Cardiac muscle cell (in vitro differentiated cells and primary cell): ENCODE results near the gene JAKMIP1. TPM values are rescaled to one million over a fixed set of nuclear protein-coding genes. Genes with fewer than 3 reads are reported as not detected.

Experiments
- DNase-seq, 2 donors: peaks; one replicate each; pipeline versions ENCODE4 v3.0.0 to v3.0.0-alpha.2; 2010 to 2017; ENCODE audit warnings: low read depth in 1 of 2, low spot score in 1 of 2
- H3K27ac ChIP-seq: fragments of 200-600 bp; sonication (generic); 2 replicates; pipeline ENCODE4 v1.5.1; 2016
- H3K27me3 ChIP-seq: fragments of 200-600 bp; sonication (generic); 2 replicates; pipeline ENCODE4 v1.6.0; 2016; ENCODE audit warnings: control low read depth
- H3K36me3 ChIP-seq: fragments of 200-600 bp; sonication (generic); 2 replicates; pipeline ENCODE4 v1.5.1; 2016; ENCODE audit warnings: control low read depth
- H3K4me1 ChIP-seq: fragments of 200-600 bp; sonication (generic); 2 replicates; pipeline ENCODE4 v1.8.1; 2017; ENCODE audit warnings: low read depth, mild to moderate bottlenecking, mixed run types
- H3K4me3 ChIP-seq: fragments of 200-600 bp; sonication (generic); 2 replicates; pipeline ENCODE4 v1.5.1; 2016; ENCODE audit warnings: mild to moderate bottlenecking
- H3K9me3 ChIP-seq: fragments of 200-600 bp; sonication (generic); 2 replicates; pipeline ENCODE4 v1.5.1; 2017; ENCODE audit warnings: low read depth, mild to moderate bottlenecking, control low read depth
- CTCF ChIP-seq: IDR thresholded peaks from 2 replicates; pipeline ENCODE4 v1.5.1; 2012; ENCODE audit warnings: low read depth, mild to moderate bottlenecking, low read length
- polyA plus RNA-seq: library from polyadenylated mRNA; unstranded; fragments of >200 nt; fragmentation: Nextera tagmentation; extraction: Ambion mirVana; gene quantifications from 2 replicates; pipeline ENCODE4 v1.2.1, GENCODE V29; 2016
- total RNA-seq: library from RNA; depleted of rRNA; stranded (reverse); fragments of >200 nt; gene quantifications from 2 replicates; pipeline ENCODE4 v1.2.3, GENCODE V29; 2016

JAKMIP1 gene
- total and polyA plus RNA-seq, 2 experiments from 2014 or later: 0.68 to 1.2 TPM

GRCh38 chr4:6048537-6048936 lies 151.8 kb downstream of the JAKMIP1 start:
- no peak for DNase-seq
- TF ChIP-seq CTCF: no peak
- Histone ChIP-seq H3K4me3 (no peak overlapping the region), H3K27me3 (no peaks in the 10 kb centered on the region), H3K27ac (no peak overlapping the region), H3K4me1 (no peaks in the 10 kb centered on the region), H3K9me3 (no peaks in the 10 kb centered on the region), H3K36me3 (no peaks in the 10 kb centered on the region)

- Histone ChIP-seq H3K27ac (no peak overlapping the region), H3K27me3 (no peaks in the 10 kb centered on the region), H3K36me3 (no peaks in the 10 kb centered on the region), H3K4me1 (no peaks in the 10 kb centered on the region), H3K9me3 (no peaks in the 10 kb centered on the region), H3K4me3 (no peak overlapping the region)
- no peak for TF ChIP-seq CTCF
- DNase-seq: no peak
These were observed 153.1 kb downstream of the JAKMIP1 start for GRCh38 chr4:6047130-6047673.

- no peak for DNase-seq
- Histone ChIP-seq H3K36me3 (no peaks in the 10 kb centered on the region), H3K27me3 (no peaks in the 10 kb centered on the region), H3K4me3 (no peak overlapping the region), H3K27ac (no peak overlapping the region), H3K9me3 (no peaks in the 10 kb centered on the region), H3K4me1 (no peaks in the 10 kb centered on the region)
- no peak for TF ChIP-seq CTCF
These were observed 153.7 kb downstream of the JAKMIP1 start for GRCh38 chr4:6046526-6047129.

- Histone ChIP-seq H3K27me3 (no peaks in the 10 kb centered on the region), H3K9me3 (no peaks in the 10 kb centered on the region), H3K4me1 (no peaks in the 10 kb centered on the region), H3K27ac (no peak overlapping the region), H3K36me3 (no peaks in the 10 kb centered on the region), H3K4me3 (no peak overlapping the region)
- no peak for DNase-seq
- TF ChIP-seq CTCF: no peak
These were observed 155.5 kb downstream of the JAKMIP1 start for GRCh38 chr4:6044805-6045204.

- no peak for TF ChIP-seq CTCF
- H3K27ac ChIP-seq: no peak overlapping the region
- no peaks in the 10 kb centered on the region for H3K9me3 ChIP-seq
- no peaks in the 10 kb centered on the region for H3K36me3 ChIP-seq
- no peaks in the 10 kb centered on the region for H3K4me1 ChIP-seq
- DNase-seq: no peak
- no peaks in the 10 kb centered on the region for H3K27me3 ChIP-seq
- H3K4me3 ChIP-seq: no peak overlapping the region
These were observed 156.1 kb downstream of the JAKMIP1 start for GRCh38 chr4:6044276-6044675.
